ENCODE results near the gene MMP24OS. TPM values are rescaled to one million over a fixed set of nuclear protein-coding genes. Genes with fewer than 3 reads are reported as not detected.

Gene MMP24OS
- polyA plus RNA-seq, 3 donors, result 9.5 to 43.9 (median 9.6) TPM

DNA sequence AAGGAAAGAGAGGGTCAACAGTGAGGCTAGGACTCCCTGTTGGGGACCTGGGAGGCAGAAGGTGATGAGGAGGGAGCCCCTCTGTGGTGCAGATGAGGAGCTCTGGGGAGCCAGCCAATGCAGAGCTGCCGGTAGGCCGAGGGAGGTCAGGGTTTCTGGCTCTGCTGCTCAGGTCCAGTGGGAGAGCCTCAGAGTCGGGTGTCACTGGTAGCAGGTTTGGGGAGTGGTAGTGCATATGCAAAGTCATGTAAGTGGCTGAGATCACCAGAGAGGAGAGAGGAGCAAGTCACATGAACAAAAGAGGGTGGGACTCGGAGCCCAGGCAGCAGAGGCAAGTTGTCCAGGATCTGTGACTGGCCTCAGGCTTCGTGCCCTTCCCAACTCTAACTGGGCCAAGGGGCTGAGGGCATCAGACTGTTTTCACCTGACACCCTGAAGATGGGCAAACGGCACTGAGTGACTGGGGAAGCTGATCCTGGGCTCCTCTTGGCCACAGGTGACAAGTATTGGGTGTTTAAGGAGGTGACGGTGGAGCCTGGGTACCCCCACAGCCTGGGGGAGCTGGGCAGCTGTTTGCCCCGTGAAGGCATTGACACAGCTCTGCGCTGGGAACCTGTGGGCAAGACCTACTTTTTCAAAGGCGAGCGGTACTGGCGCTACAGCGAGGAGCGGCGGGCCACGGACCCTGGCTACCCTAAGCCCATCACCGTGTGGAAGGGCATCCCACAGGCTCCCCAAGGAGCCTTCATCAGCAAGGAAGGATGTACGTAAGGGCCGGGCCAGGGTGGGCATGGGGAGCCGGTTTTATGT is 6.6 kb downstream of the MMP24OS start:
- Histone ChIP-seq H2AFZ (ENCODE audit: insufficient read depth, low read depth, low read length, poor library complexity, severe bottlenecking) (no peak overlapping the region), H3K36me3 (replicated peaks in 1 of 2; ENCODE audit: control insufficient read depth in 1 of 2, insufficient read depth in 2 of 2, low read length in 2 of 2) (peaks cover 50 to 78% of the 10 kb centered on the region in 2 donors), H3K4me2 (replicated peaks; ENCODE audit: extremely low read depth, low read length, poor library complexity, severe bottlenecking) (no peak overlapping the region), H3K9ac (ENCODE audit: insufficient read depth, low read length, poor library complexity, severe bottlenecking) (no peak overlapping the region), H3K79me2 (ENCODE audit: insufficient read depth, low read length) (peaks cover 8% of the 10 kb centered on the region), H3K4me3 (replicated peaks in 1 of 3; ENCODE audit: low read depth in 2 of 3, low read length in 3 of 3) (no peak overlapping the region), H3K9me3 (replicated peaks in 1 of 2; ENCODE audit: control insufficient read depth in 1 of 2, insufficient read depth in 1 of 2, low read length in 2 of 2) (no peaks in the 10 kb centered on the region), H3K27me3 (ENCODE audit: control insufficient read depth in 2 of 2, insufficient read depth in 2 of 2, low read length in 2 of 2) (no peaks in the 10 kb centered on the region), H3K4me1 (ENCODE audit: control insufficient read depth in 1 of 2, insufficient read depth in 2 of 2, low read length in 2 of 2) (peaks cover under 1 to 4% of the 10 kb centered on the region in 2 donors), H3K27ac (ENCODE audit: low read depth in 1 of 2, low read length in 2 of 2) (no peak overlapping the region), H4K20me1 (ENCODE audit: insufficient read depth, low read length) (peaks cover 31% of the 10 kb centered on the region)
- Mint-ChIP-seq H3K36me3 (peaks cover 57 to 78% of the 10 kb centered on the region in 2 donors), H3K4me3 (no peak overlapping the region), H3K9me3 (no peaks in the 10 kb centered on the region), H3K27ac (peak overlapping the region in 1 of 7 donors; percentile 3), H3K27me3 (ENCODE audit: low read depth in 3 of 3) (peaks cover 0 to 1% (median 0%) of the 10 kb centered on the region in 3 donors), H3K4me1 (no peaks in the 10 kb centered on the region)
- no peak for DNase-seq
- TF ChIP-seq, protein P1, sequence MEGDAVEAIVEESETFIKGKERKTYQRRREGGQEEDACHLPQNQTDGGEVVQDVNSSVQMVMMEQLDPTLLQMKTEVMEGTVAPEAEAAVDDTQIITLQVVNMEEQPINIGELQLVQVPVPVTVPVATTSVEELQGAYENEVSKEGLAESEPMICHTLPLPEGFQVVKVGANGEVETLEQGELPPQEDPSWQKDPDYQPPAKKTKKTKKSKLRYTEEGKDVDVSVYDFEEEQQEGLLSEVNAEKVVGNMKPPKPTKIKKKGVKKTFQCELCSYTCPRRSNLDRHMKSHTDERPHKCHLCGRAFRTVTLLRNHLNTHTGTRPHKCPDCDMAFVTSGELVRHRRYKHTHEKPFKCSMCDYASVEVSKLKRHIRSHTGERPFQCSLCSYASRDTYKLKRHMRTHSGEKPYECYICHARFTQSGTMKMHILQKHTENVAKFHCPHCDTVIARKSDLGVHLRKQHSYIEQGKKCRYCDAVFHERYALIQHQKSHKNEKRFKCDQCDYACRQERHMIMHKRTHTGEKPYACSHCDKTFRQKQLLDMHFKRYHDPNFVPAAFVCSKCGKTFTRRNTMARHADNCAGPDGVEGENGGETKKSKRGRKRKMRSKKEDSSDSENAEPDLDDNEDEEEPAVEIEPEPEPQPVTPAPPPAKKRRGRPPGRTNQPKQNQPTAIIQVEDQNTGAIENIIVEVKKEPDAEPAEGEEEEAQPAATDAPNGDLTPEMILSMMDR (IDR thresholded peaks at IDR 0.05), result no peak
- intact Hi-C loops (cut with micrococcal nuclease), result loop anchor here in 1 of 2 donors (10.0 kb wide), 1 partner anchor 126 kb away; the partner anchor contains the start of gene EDEM2
- WGBS (ENCODE audit: insufficient coverage), result 99% methylated on average over 14 of the region's 20 CpGs

DNA sequence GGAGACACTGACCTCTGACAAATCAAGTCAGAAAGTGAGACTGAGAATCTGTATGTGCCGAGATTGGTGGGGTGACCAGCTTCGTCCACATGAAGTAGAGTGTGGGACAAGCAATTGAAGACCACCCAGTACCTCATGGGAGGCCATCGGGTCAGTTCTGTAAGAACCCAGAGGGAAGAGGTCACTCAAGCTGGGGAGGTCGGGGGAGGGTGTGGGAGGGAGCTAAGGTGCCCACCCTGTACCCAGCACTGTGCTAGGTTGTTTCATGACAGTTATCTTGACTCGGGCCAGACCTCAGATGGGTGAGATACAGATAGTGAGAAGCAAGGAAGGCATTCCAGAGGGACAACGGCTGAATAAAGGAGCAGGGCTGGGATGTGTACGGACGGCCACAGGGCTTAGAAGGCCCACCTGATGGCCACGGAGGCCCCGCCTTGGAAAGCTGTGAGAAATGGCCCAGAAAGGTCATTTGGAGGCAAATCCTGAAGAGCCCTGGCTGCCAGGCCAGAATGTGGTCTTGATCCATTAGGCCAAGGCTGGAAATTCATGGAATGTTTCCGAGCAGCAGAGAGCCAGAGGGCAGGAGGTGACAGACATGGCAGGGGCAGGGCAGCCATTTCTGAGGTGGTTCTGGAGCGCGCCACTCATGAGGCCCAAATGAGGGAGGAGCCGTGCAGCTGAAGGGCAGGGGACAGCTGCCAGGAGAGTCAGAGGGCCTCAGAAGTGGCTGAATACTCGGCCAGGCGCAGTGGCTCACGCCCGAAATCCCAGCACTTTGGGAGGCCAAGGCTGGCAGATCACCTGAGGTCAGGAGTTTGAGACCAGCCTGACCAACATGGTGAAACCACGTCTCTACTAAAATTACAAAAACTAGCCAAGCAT is 7.7 kb downstream of the MMP24OS start:
- no peak overlapping the region for H3K27ac ChIP-seq (ENCODE audit: low read depth in 1 of 2, low read length in 2 of 2)
- no peak overlapping the region for H3K4me3 Mint-ChIP-seq
- H4K20me1 ChIP-seq (ENCODE audit: insufficient read depth, low read length), result peaks cover 21% of the 10 kb centered on the region
- H3K27me3 Mint-ChIP-seq (ENCODE audit: low read depth in 3 of 3), result peaks cover 0 to 1% (median 0%) of the 10 kb centered on the region in 3 donors
- H3K4me3 ChIP-seq (replicated peaks in 1 of 3; ENCODE audit: low read depth in 2 of 3, low read length in 3 of 3), result no peak overlapping the region
- H3K27me3 ChIP-seq (ENCODE audit: control insufficient read depth in 2 of 2, insufficient read depth in 2 of 2, low read length in 2 of 2), result no peaks in the 10 kb centered on the region
- H3K4me1 ChIP-seq (ENCODE audit: control insufficient read depth in 1 of 2, insufficient read depth in 2 of 2, low read length in 2 of 2), result no peaks in the 10 kb centered on the region
- intact Hi-C loops (cut with micrococcal nuclease), result loop anchor here in 1 of 2 donors (10.0 kb wide), 1 partner anchor 125 kb away; the partner anchor contains the start of gene EDEM2
- TF ChIP-seq, protein P1 (IDR thresholded peaks at IDR 0.05), result no peak
- no peak overlapping the region for H2AFZ ChIP-seq (ENCODE audit: insufficient read depth, low read depth, low read length, poor library complexity, severe bottlenecking)
- peaks cover 44 to 71% of the 10 kb centered on the region in 2 donors for H3K36me3 ChIP-seq (replicated peaks in 1 of 2; ENCODE audit: control insufficient read depth in 1 of 2, insufficient read depth in 2 of 2, low read length in 2 of 2)
- H3K4me1 Mint-ChIP-seq, result no peaks in the 10 kb centered on the region
- H3K9me3 Mint-ChIP-seq, result no peaks in the 10 kb centered on the region
- 96% methylated on average over 16 of the region's 19 CpGs for WGBS (ENCODE audit: insufficient coverage)
- no peaks in the 10 kb centered on the region for H3K9me3 ChIP-seq (replicated peaks in 1 of 2; ENCODE audit: control insufficient read depth in 1 of 2, insufficient read depth in 1 of 2, low read length in 2 of 2)
- no peaks in the 10 kb centered on the region for H3K79me2 ChIP-seq (ENCODE audit: insufficient read depth, low read length)
- peak overlapping the region in 3 of 7 donors; percentile 37 to 49 (median 38) for H3K27ac Mint-ChIP-seq
- H3K36me3 Mint-ChIP-seq, result peaks cover 54 to 75% of the 10 kb centered on the region in 2 donors
- H3K4me2 ChIP-seq (replicated peaks; ENCODE audit: extremely low read depth, low read length, poor library complexity, severe bottlenecking), result no peak overlapping the region
- no peak for DNase-seq
- no peak overlapping the region for H3K9ac ChIP-seq (ENCODE audit: insufficient read depth, low read length, poor library complexity, severe bottlenecking)
